SK-N-SH treated with all-trans-retinoic acid at 6 μM for 48 hours (cell line): ENCODE data around the gene MAPK10.

Source experiments
- PPARA ChIP-seq: fragments of 250-450 bp; sonication (Bioruptor Pico); IDR thresholded peaks from 2 replicates; pipeline ENCODE4 v1.5.0; 2020; ENCODE audit warnings: mild to moderate bottlenecking, borderline replicate concordance
- TF ChIP-seq, protein P1 (sequence below): fragments of 250-450 bp; sonication (Bioruptor Pico); IDR thresholded peaks from 2 replicates; pipeline ENCODE4 v1.8.0; 2021; ENCODE audit warnings: low read depth, mild to moderate bottlenecking, moderate library complexity, borderline replicate concordance

DNA sequence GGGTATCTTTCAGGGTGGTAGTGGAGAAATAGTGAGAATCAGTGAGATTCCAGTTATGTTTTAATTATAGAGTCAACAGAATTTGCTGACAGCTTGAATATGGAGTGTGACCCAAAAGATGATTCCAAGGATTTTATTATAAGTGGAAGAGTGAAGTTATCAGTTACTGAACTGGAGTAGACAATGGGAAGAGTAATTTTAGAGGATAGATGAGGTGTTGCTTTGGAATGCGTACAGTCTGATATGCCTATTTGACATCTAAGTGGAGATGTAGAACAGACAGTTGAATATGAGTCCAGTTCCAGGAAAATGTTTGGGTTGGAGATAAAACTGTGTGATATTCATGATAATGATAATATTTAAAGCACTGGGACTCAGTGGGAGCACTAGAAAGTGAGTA lies 174.2 kb downstream of the MAPK10 start:
- TF ChIP-seq, protein P1, sequence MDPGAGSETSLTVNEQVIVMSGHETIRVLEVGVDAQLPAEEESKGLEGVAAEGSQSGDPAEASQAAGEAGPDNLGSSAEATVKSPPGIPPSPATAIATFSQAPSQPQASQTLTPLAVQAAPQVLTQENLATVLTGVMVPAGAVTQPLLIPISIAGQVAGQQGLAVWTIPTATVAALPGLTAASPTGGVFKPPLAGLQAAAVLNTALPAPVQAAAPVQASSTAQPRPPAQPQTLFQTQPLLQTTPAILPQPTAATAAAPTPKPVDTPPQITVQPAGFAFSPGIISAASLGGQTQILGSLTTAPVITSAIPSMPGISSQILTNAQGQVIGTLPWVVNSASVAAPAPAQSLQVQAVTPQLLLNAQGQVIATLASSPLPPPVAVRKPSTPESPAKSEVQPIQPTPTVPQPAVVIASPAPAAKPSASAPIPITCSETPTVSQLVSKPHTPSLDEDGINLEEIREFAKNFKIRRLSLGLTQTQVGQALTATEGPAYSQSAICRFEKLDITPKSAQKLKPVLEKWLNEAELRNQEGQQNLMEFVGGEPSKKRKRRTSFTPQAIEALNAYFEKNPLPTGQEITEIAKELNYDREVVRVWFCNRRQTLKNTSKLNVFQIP (CRISPR knock-in tag), result no peak
- no peak for TF ChIP-seq PPARA (CRISPR knock-in tag)
